ENCODE results near the gene RAB32.

GRCh38 chr6:146544616-146545182 lies 1.1 kb downstream of the RAB32 start:
- TF ChIP-seq ZSCAN30 (tag by site-specific recombination; IDR thresholded peaks at IDR 0.05): no peak
- TF ChIP-seq CTCF (tag by site-specific recombination; IDR thresholded peaks at IDR 0.05): no peak
- TF ChIP-seq ZNF639 (tag by site-specific recombination; IDR thresholded peaks at IDR 0.05): no peak
- TF ChIP-seq MYNN (tag by site-specific recombination; IDR thresholded peaks at IDR 0.05; ENCODE audit: borderline replicate concordance): no peak
- TF ChIP-seq ZNF23 (tag by site-specific recombination; IDR thresholded peaks at IDR 0.05; ENCODE audit: borderline replicate concordance): no peak
- no peak for TF ChIP-seq ZNF558 (tag by site-specific recombination; IDR thresholded peaks at IDR 0.05)
- no peak for TF ChIP-seq ZNF571 (tag by site-specific recombination; IDR thresholded peaks at IDR 0.05)
- TF ChIP-seq ZNF560 (tag by site-specific recombination; IDR thresholded peaks at IDR 0.05; ENCODE audit: borderline replicate concordance): no peak
- no peak for TF ChIP-seq ZNF140 (tag by site-specific recombination; IDR thresholded peaks at IDR 0.05)
- TF ChIP-seq ZNF701 (tag by site-specific recombination; IDR thresholded peaks at IDR 0.05): no peak
- TF ChIP-seq ZNF664 (tag by site-specific recombination; IDR thresholded peaks at IDR 0.05): no peak

Data from HEK293 (cell line).